HepG2 (cell line): ENCODE results near the gene CTRB2. TPM values are rescaled to one million over a fixed set of nuclear protein-coding genes. Genes with fewer than 3 reads are reported as not detected.

ENCODE experiments used
- CSRNP1 ChIP-seq: sonication (generic); formaldehyde crosslinking; IDR thresholded peaks from 2 replicates; pipeline ENCODE4 v1.8.1; 2023; ENCODE audit warnings: mild to moderate bottlenecking, missing genetic modification reagents
- KMT2B ChIP-seq: IDR thresholded peaks from 2 replicates; pipeline ENCODE4 v1.6.1; 2016; ENCODE audit warnings: missing genetic modification reagents, missing compliant biosample characterization
- MTF1 ChIP-seq: sonication (generic); formaldehyde crosslinking; IDR thresholded peaks from 2 replicates; pipeline ENCODE4 v1.5.0; 2020; ENCODE audit warnings: missing genetic modification reagents
- MYC ChIP-seq: sonication (generic); formaldehyde crosslinking; IDR thresholded peaks from 2 replicates; pipeline ENCODE4 v1.9.0; 2021; ENCODE audit warnings: missing genetic modification reagents, borderline replicate concordance
- NR2C2 ChIP-seq: sonication (generic); formaldehyde crosslinking; IDR thresholded peaks from 2 replicates; pipeline ENCODE4 v1.4.0; 2020; ENCODE audit warnings: missing genetic modification reagents, mild to moderate bottlenecking, moderate library complexity, borderline replicate concordance
- PTBP1 ChIP-seq: fragments of 200-400 bp; formaldehyde crosslinking; IDR thresholded peaks from 2 replicates; pipeline ENCODE4 v1.6.1; 2018; ENCODE audit warnings: low read length, low read depth; ENCODE audit not compliant: poor library complexity, severe bottlenecking
- U2AF1 ChIP-seq: fragments of 200-400 bp; formaldehyde crosslinking; optimal IDR thresholded peaks from 2 replicates; pipeline ENCODE3; 2017; ENCODE audit warnings: mild to moderate bottlenecking, low read depth, low read length
- ZMYM2 ChIP-seq: sonication (generic); formaldehyde crosslinking; IDR thresholded peaks from 2 replicates; pipeline ENCODE4 v1.8.0; 2022; ENCODE audit warnings: mild to moderate bottlenecking, missing genetic modification reagents
- ZNF34 ChIP-seq: sonication (generic); formaldehyde crosslinking; IDR thresholded peaks from 2 replicates; pipeline ENCODE4 v1.4.0; 2020; ENCODE audit warnings: mild to moderate bottlenecking, missing genetic modification reagents, borderline replicate concordance
- ZNF619 ChIP-seq: sonication (generic); formaldehyde crosslinking; IDR thresholded peaks from 2 replicates; pipeline ENCODE4 v1.4.0; 2020; ENCODE audit warnings: mild to moderate bottlenecking, missing genetic modification reagents
- ZNF761 ChIP-seq: sonication (generic); formaldehyde crosslinking; conservative IDR thresholded peaks from 2 replicates; pipeline ENCODE4 v1.4.0; 2020; ENCODE audit warnings: mild to moderate bottlenecking, missing genetic modification reagents
- ZNF784 ChIP-seq: sonication (generic); formaldehyde crosslinking; IDR thresholded peaks from 2 replicates; pipeline ENCODE4 v1.5.1; 2020; ENCODE audit warnings: missing genetic modification reagents, mild to moderate bottlenecking, borderline replicate concordance
- ZSCAN9 ChIP-seq: IDR thresholded peaks from 2 replicates; pipeline ENCODE4 v1.6.1; 2016; ENCODE audit warnings: borderline replicate concordance
- polyA plus RNA-seq, 8 experiments: library from polyadenylated mRNA; depleted of rRNA in 3 of 8; stranded (reverse) in 7 of 8; unstranded in 1 of 8; fragments of >200 nt; fragmentation: Illumina TruSeq in 4 of 8; extraction: Trizol in 4 of 8; gene quantifications; 2 replicates each; pipeline versions ENCODE4 v1.2.1 to v1.2.3, GENCODE V29; 2011 to 2016; ENCODE audit warnings: low read depth in 4 of 8, missing spikeins in 1 of 8, mixed read lengths in 1 of 8; ENCODE audit not compliant: insufficient read depth in 1 of 8
- total RNA-seq, 5 experiments: library from RNA; depleted of rRNA; stranded (reverse); fragments of >200 nt; fragmentation: Illumina TruSeq; extraction: Trizol; gene quantifications; 2 replicates each; pipeline ENCODE4 v1.2.3, GENCODE V29; 2016; ENCODE audit warnings: low read depth in 1 of 5
- TF ChIP-seq, protein P1 (sequence below): sonication (generic); formaldehyde crosslinking; IDR thresholded peaks from 2 replicates; pipeline ENCODE4 v1.5.1; 2020; ENCODE audit warnings: mild to moderate bottlenecking, missing genetic modification reagents
- TF ChIP-seq, protein P2 (sequence below): sonication (generic); formaldehyde crosslinking; IDR thresholded peaks from 2 replicates; pipeline ENCODE4 v1.9.0; 2021; ENCODE audit warnings: mild to moderate bottlenecking, missing genetic modification reagents

CTRB2 gene
- total and polyA plus RNA-seq, 2 of the 13 experiments (the other 11 are each of a cell fraction or from before 2014, with no cell fraction given) = 0.13 TPM; not detected in 1

DNA sequence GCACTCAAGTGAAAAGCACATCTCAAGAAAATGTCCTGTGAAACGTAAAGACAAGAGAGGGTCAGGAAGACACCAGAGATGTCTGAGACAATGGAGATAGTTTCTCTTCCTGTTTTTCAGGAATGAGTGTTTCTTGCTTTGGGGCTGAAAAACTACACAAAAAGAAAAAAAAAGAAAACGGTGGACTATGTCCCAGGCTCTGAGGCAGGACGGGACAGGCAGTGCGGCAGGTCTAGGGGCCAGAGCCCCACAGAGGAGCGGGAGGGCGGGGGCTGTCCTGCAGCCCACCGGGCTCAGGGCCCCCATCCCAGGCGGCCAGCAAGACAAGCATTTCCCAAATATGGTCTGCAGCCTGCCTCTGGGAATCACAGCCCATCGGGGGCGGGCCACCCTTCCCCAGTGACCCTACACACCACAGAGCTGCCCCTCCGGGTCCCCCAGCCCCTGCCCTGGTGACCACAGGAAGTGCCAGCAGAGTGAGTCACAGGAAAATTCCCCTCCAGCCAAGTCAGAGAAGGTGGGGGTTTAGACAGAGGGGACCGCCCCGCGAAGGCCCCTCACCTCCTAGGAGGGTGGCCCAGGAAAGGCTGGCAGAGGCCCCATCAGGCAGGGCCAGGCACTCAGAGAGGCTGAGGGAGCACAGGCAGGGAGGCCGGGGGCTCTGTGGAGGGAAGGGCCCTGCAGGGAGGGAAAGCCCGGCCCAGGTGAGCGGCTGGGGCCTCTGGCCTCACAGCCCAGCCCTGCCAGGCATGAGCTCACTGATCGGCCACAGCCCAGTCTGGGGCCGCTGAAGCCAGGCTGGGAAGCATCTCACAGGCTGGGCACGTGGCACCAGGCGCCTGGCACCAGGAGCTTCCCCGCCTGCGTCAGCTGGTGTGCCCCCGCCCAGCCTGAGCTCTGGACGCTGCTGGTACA is 38.1 kb upstream of the CTRB2 start (continued):
- TF ChIP-seq, protein P1, sequence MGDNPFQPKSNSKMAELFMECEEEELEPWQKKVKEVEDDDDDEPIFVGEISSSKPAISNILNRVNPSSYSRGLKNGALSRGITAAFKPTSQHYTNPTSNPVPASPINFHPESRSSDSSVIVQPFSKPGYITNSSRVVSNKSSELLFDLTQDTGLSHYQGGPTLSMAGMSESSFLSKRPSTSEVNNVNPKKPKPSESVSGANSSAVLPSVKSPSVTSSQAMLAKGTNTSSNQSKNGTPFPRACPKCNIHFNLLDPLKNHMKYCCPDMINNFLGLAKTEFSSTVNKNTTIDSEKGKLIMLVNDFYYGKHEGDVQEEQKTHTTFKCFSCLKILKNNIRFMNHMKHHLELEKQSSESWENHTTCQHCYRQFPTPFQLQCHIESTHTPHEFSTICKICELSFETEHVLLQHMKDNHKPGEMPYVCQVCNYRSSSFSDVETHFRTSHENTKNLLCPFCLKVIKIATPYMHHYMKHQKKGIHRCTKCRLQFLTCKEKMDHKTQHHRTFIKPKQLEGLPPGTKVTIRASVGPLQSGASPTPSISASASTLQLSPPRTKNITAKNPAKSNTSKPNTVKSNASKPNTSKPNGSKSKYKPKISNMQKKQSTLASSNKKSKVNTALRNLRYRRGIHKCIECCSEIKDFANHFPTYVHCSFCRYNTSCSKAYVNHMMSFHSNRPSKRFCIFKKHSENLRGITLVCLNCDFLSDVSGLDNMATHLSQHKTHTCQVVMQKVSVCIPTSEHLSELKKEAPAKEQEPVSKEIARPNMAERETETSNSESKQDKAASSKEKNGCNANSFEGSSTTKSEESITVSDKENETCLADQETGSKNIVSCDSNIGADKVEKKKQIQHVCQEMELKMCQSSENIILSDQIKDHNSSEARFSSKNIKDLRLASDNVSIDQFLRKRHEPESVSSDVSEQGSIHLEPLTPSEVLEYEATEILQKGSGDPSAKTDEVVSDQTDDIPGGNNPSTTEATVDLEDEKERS (CRISPR knock-in tag) = 0 out of 2 replicates have a peak, but pooled peaks have one; percentile 62
- TF ChIP-seq ZNF34 (CRISPR knock-in tag) (no peak; the same call in 1 of the 2 replicates), ZNF784 (peak; percentile 93), MYC (CRISPR knock-in tag) (peak; percentile 90), CSRNP1 (CRISPR knock-in tag) (peak; percentile 48; the same call in 1 of the 2 replicates), KMT2B (CRISPR knock-in tag) (peak; percentile 42; the same call in 1 of the 2 replicates), ZNF619 (CRISPR knock-in tag) (peak; percentile 94), NR2C2 (CRISPR knock-in tag) (peak; percentile 87), U2AF1 (no peak), PTBP1 (peak; percentile 79), ZMYM2 (CRISPR knock-in tag) (peak; percentile 99), ZNF761 (CRISPR knock-in tag) (peak; percentile 85), ZSCAN9 (CRISPR knock-in tag) (peak; percentile 57; the same call in 1 of the 2 replicates), MTF1 (CRISPR knock-in tag) (no peak; the same call in 1 of the 2 replicates)
- TF ChIP-seq, protein P2, sequence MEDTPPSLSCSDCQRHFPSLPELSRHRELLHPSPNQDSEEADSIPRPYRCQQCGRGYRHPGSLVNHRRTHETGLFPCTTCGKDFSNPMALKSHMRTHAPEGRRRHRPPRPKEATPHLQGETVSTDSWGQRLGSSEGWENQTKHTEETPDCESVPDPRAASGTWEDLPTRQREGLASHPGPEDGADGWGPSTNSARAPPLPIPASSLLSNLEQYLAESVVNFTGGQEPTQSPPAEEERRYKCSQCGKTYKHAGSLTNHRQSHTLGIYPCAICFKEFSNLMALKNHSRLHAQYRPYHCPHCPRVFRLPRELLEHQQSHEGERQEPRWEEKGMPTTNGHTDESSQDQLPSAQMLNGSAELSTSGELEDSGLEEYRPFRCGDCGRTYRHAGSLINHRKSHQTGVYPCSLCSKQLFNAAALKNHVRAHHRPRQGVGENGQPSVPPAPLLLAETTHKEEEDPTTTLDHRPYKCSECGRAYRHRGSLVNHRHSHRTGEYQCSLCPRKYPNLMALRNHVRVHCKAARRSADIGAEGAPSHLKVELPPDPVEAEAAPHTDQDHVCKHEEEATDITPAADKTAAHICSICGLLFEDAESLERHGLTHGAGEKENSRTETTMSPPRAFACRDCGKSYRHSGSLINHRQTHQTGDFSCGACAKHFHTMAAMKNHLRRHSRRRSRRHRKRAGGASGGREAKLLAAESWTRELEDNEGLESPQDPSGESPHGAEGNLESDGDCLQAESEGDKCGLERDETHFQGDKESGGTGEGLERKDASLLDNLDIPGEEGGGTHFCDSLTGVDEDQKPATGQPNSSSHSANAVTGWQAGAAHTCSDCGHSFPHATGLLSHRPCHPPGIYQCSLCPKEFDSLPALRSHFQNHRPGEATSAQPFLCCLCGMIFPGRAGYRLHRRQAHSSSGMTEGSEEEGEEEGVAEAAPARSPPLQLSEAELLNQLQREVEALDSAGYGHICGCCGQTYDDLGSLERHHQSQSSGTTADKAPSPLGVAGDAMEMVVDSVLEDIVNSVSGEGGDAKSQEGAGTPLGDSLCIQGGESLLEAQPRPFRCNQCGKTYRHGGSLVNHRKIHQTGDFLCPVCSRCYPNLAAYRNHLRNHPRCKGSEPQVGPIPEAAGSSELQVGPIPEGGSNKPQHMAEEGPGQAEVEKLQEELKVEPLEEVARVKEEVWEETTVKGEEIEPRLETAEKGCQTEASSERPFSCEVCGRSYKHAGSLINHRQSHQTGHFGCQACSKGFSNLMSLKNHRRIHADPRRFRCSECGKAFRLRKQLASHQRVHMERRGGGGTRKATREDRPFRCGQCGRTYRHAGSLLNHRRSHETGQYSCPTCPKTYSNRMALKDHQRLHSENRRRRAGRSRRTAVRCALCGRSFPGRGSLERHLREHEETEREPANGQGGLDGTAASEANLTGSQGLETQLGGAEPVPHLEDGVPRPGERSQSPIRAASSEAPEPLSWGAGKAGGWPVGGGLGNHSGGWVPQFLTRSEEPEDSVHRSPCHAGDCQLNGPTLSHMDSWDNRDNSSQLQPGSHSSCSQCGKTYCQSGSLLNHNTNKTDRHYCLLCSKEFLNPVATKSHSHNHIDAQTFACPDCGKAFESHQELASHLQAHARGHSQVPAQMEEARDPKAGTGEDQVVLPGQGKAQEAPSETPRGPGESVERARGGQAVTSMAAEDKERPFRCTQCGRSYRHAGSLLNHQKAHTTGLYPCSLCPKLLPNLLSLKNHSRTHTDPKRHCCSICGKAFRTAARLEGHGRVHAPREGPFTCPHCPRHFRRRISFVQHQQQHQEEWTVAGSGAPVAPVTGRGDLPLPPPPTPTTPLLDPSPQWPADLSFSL (CRISPR knock-in tag) = no peak
